SHP77 (cell line): ENCODE results near the gene MCM7.
"Not testable (repeated sequence)": the region's sequence is repeated elsewhere in the genome, so short reads cannot be mapped to it uniquely, and the experiment has no call there.

Source experiments
- DNase-seq, 2 experiments: peaks; one replicate each; lab custom pipeline; 2025; lab: John Stamatoyannopoulos, UW

MCM7 gene

DNA sequence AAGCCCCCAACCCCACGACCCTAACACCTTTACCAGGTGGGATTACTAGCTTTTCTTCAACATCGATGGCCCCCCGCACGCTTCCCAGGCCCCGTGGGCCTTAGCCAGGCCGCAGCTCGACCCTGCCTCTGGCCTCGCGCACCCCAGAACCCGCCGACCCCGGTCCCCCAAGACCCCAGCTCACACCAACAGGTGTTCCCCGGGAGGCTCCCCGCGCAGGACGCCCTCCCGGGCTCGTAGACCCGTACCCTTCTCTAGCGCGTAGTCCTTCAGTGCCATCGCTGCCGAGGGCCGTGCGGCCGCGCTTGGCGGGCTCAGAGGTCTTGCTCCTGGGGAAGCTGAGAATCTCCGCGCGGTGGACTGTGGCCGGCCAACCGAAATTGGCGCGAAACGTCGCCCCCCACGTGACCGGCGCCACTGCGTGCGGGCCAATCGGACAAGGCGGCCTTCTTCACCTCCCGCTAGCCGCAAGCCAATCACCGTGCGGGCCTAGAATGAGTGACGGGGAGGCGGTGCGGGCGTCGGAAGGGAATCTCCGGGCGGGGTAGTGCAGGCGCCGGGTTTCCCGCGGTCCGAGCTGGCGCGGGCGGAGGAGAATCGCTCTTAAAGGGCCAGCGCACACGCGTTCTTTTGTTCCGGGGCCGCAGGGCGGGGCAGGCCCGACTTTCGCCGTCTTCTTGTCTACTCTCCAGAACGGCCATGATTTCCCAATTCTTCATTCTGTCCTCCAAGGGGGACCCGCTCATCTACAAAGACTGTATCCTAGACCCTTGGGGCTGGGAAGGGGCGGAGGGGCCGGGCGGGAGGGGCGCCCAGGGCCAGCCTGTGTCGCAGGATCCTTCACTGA lies at the start of gene MCM7, which contains the start of gene AP4M1:
MCM7 (minus strand) TSS at position 382 of the 847 bp plus-strand sequence; CDS start at position 279, 103 bp downstream.
AP4M1 (plus strand) TSS at position 628 of the 847 bp plus-strand sequence; CDS start at position 700, 72 bp downstream.
- peak; percentile 93 to 95 for DNase-seq

DNA sequence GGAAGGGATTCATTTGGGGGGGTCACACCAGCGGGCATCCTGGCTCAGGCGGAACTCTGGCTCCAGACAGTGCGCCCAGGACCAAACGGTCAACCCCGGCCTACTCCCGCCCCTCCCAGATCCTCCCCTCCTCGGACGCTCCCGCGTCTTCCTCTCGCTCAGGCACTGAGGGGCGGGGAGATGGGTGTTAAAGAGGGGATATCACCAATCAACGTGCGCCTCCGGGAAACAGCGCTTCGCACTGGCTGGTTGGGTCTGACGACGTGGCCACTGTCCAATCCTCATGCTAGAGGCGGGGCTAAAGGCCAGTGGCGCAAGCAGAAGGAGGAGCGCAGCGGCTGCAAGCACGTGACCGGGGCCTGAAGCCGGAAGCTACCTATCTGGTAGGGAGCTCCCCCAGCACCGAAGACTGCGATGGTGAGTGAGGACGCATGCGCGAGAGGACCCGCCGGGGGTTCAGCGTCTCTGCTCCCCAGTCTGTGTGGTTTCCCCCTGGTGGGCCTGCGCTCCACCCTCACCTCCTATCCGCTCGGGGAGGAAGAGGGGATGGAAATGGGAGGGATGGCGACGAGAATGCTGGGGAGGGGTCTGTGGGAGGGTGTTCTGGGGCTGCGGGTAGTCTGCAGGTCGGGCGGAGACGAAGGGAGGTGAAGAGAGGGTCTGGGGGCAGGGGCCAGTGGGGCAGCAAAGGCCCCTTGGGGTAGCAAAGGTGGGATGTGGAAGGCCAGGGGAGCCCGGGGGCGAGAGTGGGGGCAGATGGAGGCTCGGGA lies 47.5 kb upstream of the MCM7 start, which contains the start of gene LAMTOR4:
LAMTOR4 (plus strand) TSS at position 360 of the 770 bp plus-strand sequence; CDS start at position 415, 55 bp downstream.
- peak; percentile 98 for DNase-seq

DNA sequence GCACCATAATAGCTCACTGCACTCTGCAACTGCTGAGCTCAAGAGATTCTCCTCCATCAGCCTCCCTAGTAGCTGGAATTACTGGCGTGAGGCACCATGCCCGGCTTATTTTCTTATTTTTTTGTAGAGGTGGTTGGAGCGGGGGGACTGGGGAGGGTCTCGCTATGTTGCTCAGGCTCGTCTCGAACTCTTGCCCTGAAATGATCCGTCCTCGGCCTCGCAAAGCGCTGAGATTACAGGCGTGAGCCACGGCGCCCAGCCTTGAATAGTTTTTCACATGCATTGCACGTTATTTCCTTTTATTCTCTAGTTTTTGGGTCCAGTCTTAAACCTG lies 47.0 kb upstream of the MCM7 start:
- no peak for DNase-seq

DNA sequence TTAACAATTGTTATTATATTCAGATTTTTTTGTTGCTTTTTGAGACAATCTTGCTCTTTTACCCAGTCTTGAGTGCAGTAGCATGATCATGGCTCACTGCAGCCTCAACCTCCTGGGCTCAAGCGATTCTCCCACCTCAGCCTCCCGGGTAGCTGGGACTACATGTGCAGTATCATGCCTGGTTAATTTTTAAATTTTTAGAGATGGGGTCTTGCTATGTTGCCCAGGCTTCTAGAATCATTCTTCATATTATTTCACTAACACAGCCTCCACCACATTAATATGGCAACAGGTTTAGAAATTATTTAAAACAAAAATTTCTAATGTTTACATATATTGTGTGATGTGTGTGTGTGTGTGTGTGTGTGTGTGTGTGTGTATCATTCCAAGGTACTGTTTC lies 46.1 kb upstream of the MCM7 start:
- DNase-seq: no peak

DNA sequence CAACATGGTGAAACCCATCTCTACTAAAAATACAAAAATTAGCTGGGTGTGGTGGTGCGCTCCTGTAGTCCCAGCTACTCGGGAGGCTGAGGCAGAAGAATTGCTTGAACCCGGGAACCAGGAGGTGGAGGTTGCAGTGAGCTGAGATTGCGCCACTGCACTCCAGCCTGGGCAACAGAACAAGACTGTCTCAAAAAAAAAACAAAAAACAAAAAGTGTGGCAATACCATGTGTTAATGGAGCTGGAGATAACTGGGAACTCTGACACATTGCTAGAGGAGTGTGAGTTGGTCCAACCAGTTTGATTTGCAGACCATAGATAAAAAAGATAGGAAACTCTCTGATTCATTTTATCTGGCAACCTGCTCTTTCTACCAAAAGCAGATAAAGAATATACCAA lies 45.2 kb upstream of the MCM7 start:
- DNase-seq: not testable (repeated sequence)

DNA sequence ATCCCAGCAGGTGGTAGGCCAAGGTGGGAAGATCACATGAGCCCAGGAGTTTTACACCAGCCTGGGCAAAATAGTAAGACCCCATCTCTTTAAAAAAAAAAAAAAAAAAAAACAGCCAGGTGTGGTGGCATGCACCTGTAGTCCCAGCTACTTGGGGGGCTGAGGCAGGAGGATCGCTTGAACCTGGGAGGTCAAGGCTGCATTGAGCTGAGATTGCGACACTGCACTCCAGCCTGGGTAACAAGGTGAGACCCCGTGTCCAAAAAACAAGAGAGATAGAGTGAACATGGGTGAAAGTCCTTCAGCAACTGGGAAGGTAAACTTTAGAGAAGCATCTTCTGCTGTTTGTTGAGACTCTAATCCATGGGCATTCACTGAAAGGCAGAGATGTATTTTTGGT lies 41.3 kb upstream of the MCM7 start:
- DNase-seq: no peak

DNA sequence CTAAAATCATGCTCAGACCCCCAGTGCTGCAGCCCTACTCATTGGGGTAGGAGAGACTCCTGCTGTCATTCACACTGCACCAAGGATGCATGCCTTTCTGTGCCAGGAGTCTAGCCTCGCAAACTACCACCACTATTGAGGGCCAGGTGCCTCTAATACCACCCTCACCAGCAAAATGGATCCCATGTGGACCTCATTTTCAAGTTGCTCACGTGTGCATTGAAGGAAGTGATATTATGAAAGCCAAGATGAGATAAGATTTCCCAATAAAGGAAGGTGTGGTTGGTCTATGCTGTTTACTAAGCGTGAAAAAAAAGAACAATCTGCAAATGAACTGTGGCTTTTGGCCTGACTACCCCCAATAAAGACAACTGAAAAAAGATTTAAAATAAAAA lies 40.4 kb upstream of the MCM7 start:
- no peak for DNase-seq

DNA sequence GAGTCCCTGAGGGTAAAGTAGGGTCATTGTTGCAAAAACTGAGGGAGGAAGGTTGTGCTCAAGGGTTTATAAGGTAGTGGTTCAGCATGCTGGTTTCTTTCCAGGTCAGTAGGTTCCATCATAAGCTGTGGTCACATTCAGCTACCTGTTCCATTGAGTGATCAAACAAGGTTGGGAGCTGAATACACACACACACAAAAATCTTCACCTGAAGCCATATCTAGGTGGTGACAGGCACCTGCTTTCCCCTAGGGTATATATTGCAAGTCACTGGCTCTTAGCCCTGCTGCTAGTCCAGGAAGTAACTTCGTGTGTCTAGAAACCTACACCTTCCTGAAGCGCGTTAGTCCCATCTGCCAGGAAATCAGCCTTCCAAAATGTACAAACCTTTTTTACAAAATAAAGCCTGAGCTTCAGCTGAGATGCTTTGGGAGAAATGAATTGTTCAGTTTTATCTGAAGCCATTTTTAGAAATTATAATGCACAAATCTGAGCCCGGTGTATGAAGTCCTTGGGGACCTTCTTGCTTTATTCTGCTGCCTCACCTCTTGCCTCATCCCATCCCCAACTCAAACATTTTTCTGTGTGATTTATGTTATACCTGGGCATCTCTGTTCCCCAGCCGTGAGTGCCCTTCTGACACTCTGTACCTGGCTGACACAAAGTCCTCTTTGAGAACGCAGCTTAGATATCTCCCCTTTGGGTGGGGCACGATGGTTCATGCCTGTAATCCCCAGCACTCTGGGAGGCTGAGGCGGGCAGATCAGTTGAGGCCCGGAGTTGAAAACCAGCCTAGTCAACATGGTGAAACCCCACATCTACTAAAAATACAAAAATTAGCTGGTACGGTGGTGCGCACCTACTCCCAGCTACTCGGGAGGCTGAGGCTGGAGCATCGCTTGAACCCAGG lies 36.9 kb upstream of the MCM7 start:
- DNase-seq: no peak

DNA sequence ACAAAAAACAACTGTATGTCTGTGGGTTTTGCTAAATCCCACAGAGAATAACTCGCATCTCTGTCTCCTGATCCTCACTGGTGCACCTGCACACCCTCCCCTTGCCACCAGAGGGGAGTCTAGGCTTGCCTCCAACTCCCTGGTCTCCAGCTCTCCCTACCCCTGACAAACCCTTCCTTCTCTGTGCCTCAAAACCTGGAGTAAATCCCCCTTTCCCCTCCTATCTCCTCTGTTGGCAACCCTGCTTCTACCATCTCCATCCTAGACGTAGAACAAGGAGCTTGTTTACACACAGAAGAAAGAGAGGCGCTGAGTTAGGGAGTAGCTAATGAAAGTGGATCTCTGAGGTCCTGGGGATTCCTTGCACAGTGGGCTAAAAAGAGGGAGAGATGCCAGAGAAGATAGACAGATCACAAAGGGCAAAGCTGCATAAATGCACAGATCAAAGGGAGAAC lies 31.5 kb upstream of the MCM7 start:
- DNase-seq: peak; percentile 61 to 74

DNA sequence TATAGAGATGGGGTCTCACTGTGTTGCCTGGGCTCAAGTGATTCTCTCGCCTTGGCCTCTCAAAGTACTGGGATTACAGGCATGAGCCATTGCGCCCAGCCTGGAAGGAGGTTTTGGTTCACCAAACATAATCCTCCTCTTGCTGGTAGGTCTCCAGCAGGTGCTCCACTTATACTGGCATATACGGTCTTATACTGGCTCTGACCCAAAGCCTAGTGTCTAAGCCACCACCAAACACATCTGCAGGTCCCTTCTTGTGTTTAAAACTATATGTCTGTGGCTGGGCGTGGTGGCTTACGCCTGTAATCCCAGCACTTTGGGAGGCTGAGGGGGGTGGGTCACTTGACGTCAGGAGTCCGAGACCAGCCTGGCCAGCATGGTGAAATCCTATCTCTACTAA lies 30.9 kb upstream of the MCM7 start:
- DNase-seq: peak in 1 of 2 experiments; percentile 25

DNA sequence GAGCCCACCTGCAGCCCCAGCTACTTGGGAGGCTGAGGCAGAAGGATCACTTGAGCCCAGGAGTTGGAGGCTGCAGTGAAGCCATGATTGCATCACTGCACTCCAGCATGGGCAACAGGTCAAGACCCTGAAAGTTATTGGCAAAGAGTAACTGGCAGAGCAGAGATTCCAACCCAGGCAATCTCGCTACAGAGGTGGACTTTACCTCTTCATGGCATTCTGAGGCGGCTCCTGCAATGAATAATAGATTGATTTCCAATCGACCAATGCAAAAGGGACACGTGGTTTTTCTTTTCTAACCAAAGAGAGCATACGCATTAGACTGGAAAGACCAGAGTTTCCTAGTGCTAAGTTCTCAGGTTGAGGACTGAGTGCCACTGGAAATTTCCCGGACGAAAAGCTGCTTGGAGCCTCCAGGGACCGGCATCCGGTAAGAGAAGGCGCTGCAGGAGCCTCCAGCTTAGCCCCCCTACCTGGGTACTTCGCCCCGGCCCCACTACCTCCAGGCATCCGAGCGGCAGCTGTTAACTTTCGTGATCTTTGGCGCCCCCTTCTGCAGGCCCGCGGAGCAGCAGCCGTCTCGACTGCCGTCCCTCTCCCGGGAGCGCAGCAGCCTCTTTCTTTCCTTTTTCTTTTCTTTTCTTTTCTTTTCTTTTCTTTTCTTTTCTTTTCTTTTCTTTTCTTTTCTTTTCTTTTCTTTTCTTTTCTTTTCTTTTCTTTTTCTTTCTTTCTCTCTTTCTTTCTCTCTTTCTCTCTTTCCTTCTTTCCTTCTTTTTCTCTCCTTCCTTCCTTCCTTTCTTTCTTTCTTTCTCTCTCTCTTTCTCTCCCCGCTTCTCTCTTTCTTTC lies 29.6 kb upstream of the MCM7 start:
- DNase-seq: peak; percentile 43 to 70

DNA sequence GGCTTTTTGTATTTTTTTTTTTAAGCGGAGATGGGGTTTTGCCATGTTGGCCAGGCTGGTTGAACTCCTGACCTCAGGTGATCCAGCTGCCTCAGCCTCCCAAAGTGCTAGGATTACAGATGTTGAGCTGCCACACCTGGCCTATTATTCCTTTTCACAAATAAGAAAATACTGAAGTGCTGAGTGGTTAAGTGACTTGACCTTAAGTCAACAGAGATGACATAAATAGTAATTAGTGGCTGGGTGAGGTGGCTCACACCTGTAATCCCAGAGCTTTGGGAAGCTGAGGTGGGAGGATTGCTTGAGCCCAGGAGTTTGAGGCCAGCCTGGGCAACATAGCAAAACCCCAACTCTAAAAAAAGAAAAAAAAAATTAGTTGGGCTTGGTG lies 29.0 kb upstream of the MCM7 start:
- DNase-seq: not testable (repeated sequence)

DNA sequence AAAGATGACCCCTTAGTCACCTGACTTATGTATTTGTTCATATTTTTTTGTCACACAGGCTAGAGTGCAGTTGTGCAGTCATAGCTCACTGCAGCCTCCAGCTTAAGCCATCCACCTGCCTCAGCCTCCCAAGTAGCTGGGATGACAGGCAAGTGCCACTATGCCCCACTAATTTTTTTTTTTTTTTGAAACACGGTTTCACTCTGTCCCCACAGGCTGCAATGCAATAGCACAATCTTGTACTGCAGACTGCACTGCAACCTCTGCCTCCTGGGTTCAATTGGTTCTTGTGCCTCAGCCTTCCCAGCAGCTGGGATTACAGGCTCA lies 27.4 kb upstream of the MCM7 start:
- DNase-seq: no peak

DNA sequence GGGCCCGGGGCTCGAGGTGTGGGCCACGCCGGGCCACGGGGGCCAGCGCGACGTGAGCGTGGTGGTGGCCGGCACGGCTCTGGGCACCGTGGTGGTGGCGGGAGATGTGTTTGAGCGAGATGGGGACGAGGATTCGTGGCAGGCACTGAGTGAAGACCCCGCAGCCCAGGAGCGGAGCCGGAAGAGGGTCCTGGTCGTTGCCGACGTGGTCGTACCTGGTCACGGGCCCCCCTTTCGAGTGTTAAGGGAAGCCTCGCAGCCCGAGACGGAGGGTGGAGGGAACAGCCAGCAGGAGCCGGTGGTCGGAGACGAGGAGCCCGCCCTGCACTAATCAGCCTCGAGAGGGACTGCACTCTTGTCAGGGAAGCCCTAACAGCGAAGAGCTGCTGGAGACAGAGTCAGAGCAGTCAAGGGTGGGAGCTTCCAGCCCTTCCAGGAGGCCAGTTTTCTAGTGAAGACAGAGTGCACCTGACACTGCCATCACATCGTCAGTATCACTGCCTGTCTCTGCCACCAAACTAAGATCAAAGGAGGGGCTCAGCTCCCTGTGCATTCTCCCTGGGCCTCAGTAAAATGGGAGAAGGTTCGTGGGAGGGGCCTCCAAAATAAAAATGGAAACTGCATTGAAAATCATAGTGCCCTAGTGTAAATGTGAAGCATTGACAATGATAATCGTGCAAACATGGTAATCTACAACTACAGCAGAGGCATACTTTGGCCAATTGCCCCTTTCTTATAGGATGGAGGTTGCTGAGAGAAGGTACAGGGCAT lies 26.9 kb upstream of the MCM7 start:
- peak in 1 of 2 experiments; percentile 7 for DNase-seq

DNA sequence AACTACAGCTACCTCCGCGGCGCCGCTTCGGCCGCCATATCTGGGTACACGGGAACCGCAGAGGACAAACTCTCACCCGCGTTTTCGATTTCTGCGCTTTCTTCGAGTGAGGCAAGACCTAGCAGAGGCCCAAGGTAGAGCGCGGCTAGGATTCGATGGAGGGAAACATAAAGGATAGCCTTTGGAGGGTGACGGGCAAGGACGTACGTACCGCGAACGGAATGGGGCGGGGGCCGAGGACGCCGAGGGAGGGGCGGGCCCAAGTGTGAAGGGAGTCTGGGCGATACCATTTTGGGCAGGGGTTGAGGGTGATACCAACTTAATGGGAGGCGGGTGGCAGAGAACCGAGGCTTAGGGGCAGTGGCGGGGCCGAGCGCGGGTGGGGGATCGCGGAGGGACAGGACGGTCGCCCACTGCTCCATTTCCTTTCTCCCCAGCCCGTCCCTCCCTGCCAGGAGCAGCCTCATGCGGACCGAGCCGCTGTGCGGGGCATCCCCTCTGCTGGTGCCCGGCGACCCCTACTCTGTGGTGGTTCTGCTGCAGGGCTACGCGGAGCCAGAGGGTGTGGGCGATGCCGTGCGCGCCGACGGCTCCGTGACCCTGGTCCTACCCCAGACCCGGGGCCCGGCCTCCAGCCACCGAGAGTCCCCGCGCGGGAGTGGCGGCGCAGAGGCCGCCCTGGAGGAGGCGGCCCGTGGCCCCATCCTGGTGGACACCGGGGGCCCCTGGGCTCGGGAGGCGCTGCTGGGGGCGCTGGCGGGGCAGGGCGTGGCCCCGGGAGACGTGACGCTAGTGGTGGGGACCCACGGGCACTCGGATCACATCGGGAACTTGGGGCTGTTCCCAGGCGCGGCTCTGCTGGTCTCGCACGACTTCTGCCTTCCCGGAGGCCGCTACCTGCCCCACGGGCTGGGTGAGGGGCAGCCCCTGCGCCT lies 26.0 kb upstream of the MCM7 start, which contains the start of gene MBLAC1:
MBLAC1 (plus strand) TSS at position 37 of the 935 bp plus-strand sequence; CDS start at position 466, 429 bp downstream.
- peak; percentile 71 to 81 for DNase-seq

DNA sequence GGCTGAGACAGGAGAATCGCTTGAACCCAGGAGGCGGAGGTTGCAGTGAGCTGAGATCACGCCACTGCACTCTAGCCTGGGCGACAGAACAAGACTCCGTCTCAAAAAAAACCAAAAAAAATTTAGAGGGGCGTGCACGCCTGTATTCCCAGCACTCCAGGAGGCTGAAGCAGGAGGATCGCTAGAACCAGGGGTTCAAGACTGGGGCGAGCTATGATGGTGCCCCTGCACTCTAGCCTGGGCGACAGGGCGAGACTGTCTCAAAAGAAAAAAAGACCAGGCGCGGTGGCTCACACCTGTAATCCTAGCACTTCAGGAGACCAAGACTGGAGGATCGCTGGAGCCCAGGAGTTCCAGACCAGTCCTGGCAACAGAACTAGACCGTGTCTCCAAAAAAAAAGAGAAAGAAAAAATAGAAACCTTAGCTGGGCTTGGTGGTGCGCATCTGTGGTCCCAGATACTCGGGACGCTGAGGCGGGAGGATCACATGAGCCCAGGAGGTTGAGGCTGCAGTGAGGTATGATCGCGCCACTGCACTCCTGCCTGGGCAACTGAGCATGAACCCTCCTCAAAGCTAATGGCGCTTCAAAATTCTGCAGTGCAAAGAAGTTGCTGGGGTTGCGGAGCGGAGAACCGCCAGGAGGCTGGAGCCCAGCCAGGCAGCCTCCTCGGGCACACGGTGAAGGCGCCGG lies 25.2 kb upstream of the MCM7 start:
- no peak for DNase-seq

DNA sequence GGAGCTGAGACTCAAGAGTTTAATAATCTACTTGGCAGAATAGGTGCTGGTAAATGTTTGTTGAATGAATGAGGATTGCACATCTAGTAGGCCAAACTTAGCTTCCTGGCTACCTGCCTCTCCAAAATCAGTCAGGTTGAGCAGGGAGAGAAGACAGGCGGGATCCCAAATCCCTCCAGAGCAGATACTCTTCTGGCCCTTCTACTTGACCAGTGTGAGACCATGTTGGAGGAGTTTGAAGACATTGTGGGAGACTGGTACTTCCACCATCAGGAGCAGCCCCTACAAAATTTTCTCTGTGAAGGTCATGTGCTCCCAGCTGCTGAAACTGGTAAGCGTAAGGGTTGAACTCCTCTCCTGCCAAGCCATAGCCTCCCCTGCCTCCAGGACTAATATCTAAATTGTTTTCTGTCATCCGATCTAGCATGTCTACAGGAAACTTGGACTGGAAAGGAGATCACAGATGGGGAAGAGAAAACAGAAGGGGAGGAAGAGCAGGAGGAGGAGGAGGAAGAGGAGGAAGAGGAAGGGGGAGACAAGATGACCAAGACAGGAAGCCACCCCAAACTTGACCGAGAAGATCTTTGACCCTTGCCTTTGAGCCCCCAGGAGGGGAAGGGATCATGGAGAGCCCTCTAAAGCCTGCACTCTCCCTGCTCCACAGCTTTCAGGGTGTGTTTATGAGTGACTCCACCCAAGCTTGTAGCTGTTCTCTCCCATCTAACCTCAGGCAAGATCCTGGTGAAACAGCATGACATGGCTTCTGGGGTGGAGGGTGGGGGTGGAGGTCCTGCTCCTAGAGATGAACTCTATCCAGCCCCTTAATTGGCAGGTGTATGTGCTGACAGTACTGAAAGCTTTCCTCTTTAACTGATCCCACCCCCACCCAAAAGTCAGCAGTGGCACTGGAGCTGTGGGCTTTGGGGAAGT lies 23.4 kb upstream of the MCM7 start:
- no peak for DNase-seq
